ENCODE results near the gene DOK1. TPM values are rescaled to one million over a fixed set of nuclear protein-coding genes. Genes with fewer than 3 reads are reported as not detected.

The DOK1 gene
- total RNA-seq, 4 donors from 2014 or later, result 11.9 to 26.5 (median 19.3) TPM

DNA sequence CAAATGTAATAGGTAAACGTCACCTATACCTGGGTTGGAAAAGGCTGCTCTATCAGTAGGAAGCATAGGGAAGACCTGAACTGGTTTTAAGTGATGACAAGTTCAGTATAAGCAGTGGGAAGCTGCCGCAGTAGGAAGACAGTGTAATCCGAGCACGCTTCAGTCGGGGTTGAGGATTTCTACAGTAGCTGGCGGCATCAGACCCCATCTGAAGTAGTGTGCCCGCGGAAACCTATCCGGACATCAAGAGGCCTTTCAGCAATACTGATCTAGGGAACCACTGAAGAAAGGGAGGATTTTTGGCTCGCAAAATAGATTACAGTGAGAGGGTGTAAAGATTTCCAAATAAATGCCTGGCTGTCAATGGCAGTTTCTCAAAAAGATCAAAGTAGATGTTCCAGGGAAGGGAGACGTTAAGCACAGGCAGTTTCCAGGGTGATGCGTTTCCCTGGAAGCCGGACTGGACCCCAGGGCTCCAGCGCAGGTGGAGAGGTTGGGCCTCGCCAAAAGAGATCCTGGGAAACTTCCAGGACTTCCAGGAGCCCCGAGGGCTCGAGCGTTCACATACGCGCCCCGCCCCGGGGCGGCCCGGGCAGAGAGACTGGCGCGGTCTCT is 6.1 kb upstream of the DOK1 start:
- H3K4me1 ChIP-seq, result peaks cover 11 to 38% (median 31%) of the 10 kb centered on the region in 4 donors
- WGBS, result 16% methylated on average over 25 of the region's 26 CpGs
- peak overlapping the region; percentile 77 to 84 (median 78) for H3K27ac ChIP-seq (replicated peaks in 1 of 4)
- H3K9me3 ChIP-seq, result no peaks in the 10 kb centered on the region
- no peaks in the 10 kb centered on the region for H3K27me3 ChIP-seq
- TF ChIP-seq EP300 (IDR thresholded peaks at IDR 0.05), result no peak
- TF ChIP-seq POLR2A (IDR thresholded peaks at IDR 0.05; ENCODE audit: low read depth), result no peak
- TF ChIP-seq CTCF (IDR thresholded peaks at IDR 0.05), result no peak
- H3K36me3 ChIP-seq, result no peaks in the 10 kb centered on the region
- intact Hi-C loops (cut with DNase I), result no loop called here
- DNase-seq (ENCODE audit: extremely low spot score), result no peak
- H3K4me3 ChIP-seq, result peak overlapping the region; percentile 64 to 68 (median 66)

DNA sequence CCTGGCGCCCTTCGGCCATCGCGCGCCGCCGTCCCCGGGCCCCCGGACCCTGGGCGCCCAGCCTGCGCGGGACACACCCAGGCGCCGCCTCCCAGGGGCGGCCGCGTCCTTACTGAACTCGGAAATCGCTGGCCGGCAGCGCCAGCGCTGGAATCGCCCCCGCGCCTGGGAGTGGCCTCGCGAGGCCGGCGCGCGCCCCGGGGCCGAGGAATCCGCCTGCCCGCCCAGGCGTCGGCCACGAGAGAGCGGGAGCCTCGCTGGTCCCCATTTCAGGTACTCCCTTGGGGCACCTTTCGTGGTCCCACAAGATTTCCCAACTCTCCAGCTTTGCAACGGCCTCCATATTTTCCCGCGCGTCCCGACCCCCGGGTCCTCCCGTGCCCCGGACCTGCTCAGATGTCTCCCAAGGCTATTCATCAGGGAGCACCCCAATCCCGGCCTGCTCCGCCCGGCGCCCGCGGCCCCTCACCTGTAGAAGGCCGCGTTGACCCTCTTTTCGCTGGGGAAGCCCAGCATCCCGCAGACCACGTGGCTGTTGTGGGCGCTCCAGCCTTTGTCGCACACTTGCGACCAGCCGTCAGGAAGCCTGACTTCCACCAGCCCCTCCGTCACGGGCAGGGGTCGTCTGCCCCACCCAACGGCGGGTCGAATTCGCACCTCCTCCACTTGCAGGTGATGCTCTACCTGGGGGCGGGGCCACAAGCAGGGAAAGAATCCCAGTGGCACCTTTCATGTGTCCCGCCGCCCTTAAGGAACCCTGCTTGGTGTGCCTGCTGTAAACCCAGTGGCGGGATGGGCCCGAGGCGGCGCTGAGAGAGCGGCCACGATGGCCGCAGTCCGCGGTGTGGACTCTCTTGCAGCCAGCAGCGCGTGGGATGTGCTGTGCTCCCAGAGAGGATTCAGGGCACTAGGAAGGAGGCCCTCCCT is 5.4 kb upstream of the DOK1 start:
- H3K36me3 ChIP-seq, result no peaks in the 10 kb centered on the region
- H3K9me3 ChIP-seq, result no peaks in the 10 kb centered on the region
- peaks cover 11 to 46% (median 38%) of the 10 kb centered on the region in 4 donors for H3K4me1 ChIP-seq
- TF ChIP-seq CTCF (IDR thresholded peaks at IDR 0.05) (peak in 1 of 3 experiments; percentile 9), POLR2AphosphoS5 (IDR thresholded peaks at IDR 0.05) (peak in 1 of 2 donors; percentile 32), EP300 (IDR thresholded peaks at IDR 0.05) (no peak)
- H3K27ac ChIP-seq (replicated peaks in 1 of 4), result peak overlapping the region; percentile 77 to 84 (median 78)
- WGBS, result 14% methylated on average over 52 of the region's 85 CpGs
- intact Hi-C loops (cut with DNase I), result no loop called here
- H3K27me3 ChIP-seq, result no peaks in the 10 kb centered on the region
- H3K4me3 ChIP-seq, result peak overlapping the region; percentile 64 to 68 (median 66)
- DNase-seq (ENCODE audit: extremely low spot score), result no peak

DNA sequence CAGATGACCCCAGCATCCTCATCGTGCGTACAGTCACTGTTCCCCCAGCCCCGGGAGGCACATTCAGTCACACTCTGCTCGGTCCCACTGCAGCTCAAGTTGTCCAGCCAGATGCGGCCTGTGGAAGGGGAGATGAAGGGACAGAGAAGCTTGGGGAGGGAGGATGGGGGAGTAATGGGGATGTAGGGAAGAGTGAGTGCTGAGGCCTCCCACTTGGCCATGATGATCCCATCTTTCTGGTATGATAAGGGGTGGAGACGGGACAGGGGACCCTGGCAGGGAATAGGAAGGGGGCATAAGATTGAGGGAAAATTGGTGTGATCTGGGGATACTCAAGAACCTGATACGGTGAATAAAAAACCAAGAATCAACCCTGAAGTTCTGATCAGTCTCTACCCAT is 4.3 kb upstream of the DOK1 start:
- H3K27ac ChIP-seq (replicated peaks in 1 of 4), result no peak overlapping the region
- TF ChIP-seq POLR2A (IDR thresholded peaks at IDR 0.05; ENCODE audit: low read depth), result no peak
- TF ChIP-seq POLR2AphosphoS5 (IDR thresholded peaks at IDR 0.05), result no peak
- TF ChIP-seq EP300 (IDR thresholded peaks at IDR 0.05), result no peak
- TF ChIP-seq CTCF (IDR thresholded peaks at IDR 0.05), result no peak
- no peaks in the 10 kb centered on the region for H3K27me3 ChIP-seq
- peaks cover 12 to 53% (median 44%) of the 10 kb centered on the region in 4 donors for H3K4me1 ChIP-seq
- intact Hi-C loops (cut with DNase I), result no loop called here
- WGBS, result 93% methylated on average over 7 of the region's 7 CpGs
- no peak overlapping the region for H3K4me3 ChIP-seq
- no peak for DNase-seq (ENCODE audit: extremely low spot score)
- no peaks in the 10 kb centered on the region for H3K36me3 ChIP-seq
- H3K9me3 ChIP-seq, result no peaks in the 10 kb centered on the region

GRCh38 chr2:74551530-74551929 is 3.0 kb upstream of the DOK1 start:
- H3K36me3 ChIP-seq, result peaks cover 0 to 7% (median 3%) of the 10 kb centered on the region in 4 donors
- H3K4me1 ChIP-seq, result peaks cover 19 to 60% (median 52%) of the 10 kb centered on the region in 4 donors
- no peak for DNase-seq (ENCODE audit: extremely low spot score)
- no peaks in the 10 kb centered on the region for H3K27me3 ChIP-seq
- no peaks in the 10 kb centered on the region for H3K9me3 ChIP-seq
- intact Hi-C loops (cut with DNase I), result no loop called here
- TF ChIP-seq POLR2AphosphoS5 (IDR thresholded peaks at IDR 0.05) (no peak), EP300 (IDR thresholded peaks at IDR 0.05) (no peak), POLR2A (IDR thresholded peaks at IDR 0.05; ENCODE audit: low read depth) (no peak), CTCF (IDR thresholded peaks at IDR 0.05) (no peak)
- H3K4me3 ChIP-seq, result no peak overlapping the region
- H3K27ac ChIP-seq (replicated peaks in 1 of 4), result no peak overlapping the region

Data from esophagus muscularis mucosa (tissue), 4 donors.